COR-L47 (cell line): ENCODE data around the gene SAFB.
A peak's percentile ranks its signal among the peaks of the same experiment; 100 is the strongest.

Source experiments
- DNase-seq: peaks from one replicate; lab custom pipeline; 2025; lab: John Stamatoyannopoulos, UW

The SAFB gene

GRCh38 chr19:5666921-5667610, 44.2 kb downstream of the SAFB start:
- no peak for DNase-seq

- DNase-seq = no peak
These were observed 44.9 kb downstream of the SAFB start for GRCh38 chr19:5667751-5668271.

GRCh38 chr19:5669212-5669611, 46.3 kb downstream of the SAFB start:
- DNase-seq = no peak

- no peak for DNase-seq
These were observed 48.7 kb downstream of the SAFB start for GRCh38 chr19:5671600-5671999.

GRCh38 chr19:5672708-5673459, 50.0 kb downstream of the SAFB start:
- no peak for DNase-seq

- DNase-seq = no peak
These were observed 50.9 kb downstream of the SAFB start for GRCh38 chr19:5673752-5674151.

- no peak for DNase-seq
These were observed 51.8 kb downstream of the SAFB start for GRCh38 chr19:5674714-5675113.

- no peak for DNase-seq
These were observed 53.4 kb downstream of the SAFB start for GRCh38 chr19:5676105-5676771.

GRCh38 chr19:5676772-5677105, 53.9 kb downstream of the SAFB start:
- no peak for DNase-seq

- no peak for DNase-seq
These were observed 54.3 kb downstream of the SAFB start for GRCh38 chr19:5677136-5677535.

GRCh38 chr19:5677580-5677979, 54.7 kb downstream of the SAFB start:
- no peak for DNase-seq

GRCh38 chr19:5678071-5678718, 55.3 kb downstream of the SAFB start:
- DNase-seq = no peak

GRCh38 chr19:5679289-5680083, 56.6 kb downstream of the SAFB start:
- no peak for DNase-seq

- DNase-seq = no peak
These were observed 57.2 kb downstream of the SAFB start for GRCh38 chr19:5680084-5680436.

GRCh38 chr19:5680437-5681368, 57.8 kb downstream of the SAFB start, which contains the start of the genes HSD11B1L and MICOS13:
HSD11B1L (plus strand) TSS chr19:5681027; CDS start chr19:5684833, 3,806 bp downstream.
MICOS13 (minus strand) TSS chr19:5680516; CDS start chr19:5680486, 30 bp downstream.
- DNase-seq = peak; percentile 96

GRCh38 chr19:5681391-5682106, 58.7 kb downstream of the SAFB start:
- DNase-seq = no peak

GRCh38 chr19:5682107-5682482, 59.2 kb downstream of the SAFB start:
- no peak for DNase-seq

GRCh38 chr19:5683177-5683886, 60.4 kb downstream of the SAFB start:
- DNase-seq = no peak
